Vagina (tissue), 2 donors: ENCODE data around the gene CTSZ.

Experiments
- CTCF ChIP-seq, 3 experiments: fragments of 450-650 bp in 2 of 3; fragments of 200-600 bp in 1 of 3; sonication (generic) in 1 of 3; IDR thresholded peaks; one replicate each; pipeline ENCODE4 v1.5.1; 2017 to 2019; ENCODE audit warnings: antibody characterized with exemption in 3 of 3, mild to moderate bottlenecking in 2 of 3, moderate library complexity in 2 of 3
- POLR2A ChIP-seq, 2 donors: fragments of 450-650 bp; IDR thresholded peaks; one replicate each; pipeline ENCODE4 v1.6.1; 2017; ENCODE audit warnings: antibody characterized with exemption in 2 of 2, mild to moderate bottlenecking in 2 of 2, moderate library complexity in 2 of 2
- POLR2AphosphoS5 ChIP-seq, 2 donors: sonication (generic); formaldehyde crosslinking; IDR thresholded peaks; one replicate each; pipeline ENCODE4 v1.9.0; 2017; ENCODE audit warnings: antibody characterized with exemption in 2 of 2, mild to moderate bottlenecking in 2 of 2, low read depth in 1 of 2; ENCODE audit not compliant: insufficient read depth in 1 of 2

GRCh38 chr20:59050437-59050836 lies 43.4 kb upstream of the CTSZ start:
- TF ChIP-seq CTCF (IDR thresholded peaks at IDR 0.05), result no peak
- TF ChIP-seq POLR2A (IDR thresholded peaks at IDR 0.05), result no peak
- no peak for TF ChIP-seq POLR2AphosphoS5 (IDR thresholded peaks at IDR 0.05; ENCODE audit: insufficient read depth in 1 of 2, low read depth in 1 of 2)
